SK-N-SH treated with all-trans-retinoic acid at 6 μM for 48 hours (cell line): ENCODE data around the gene FBLN5.
A peak's percentile ranks its signal among the peaks of the same experiment; 100 is the strongest.

Experiments used
- ATAC-seq: fragments of 200-7000 bp; cut with Tn5 transposase; 3 replicates; pipeline ENCODE4 v1.9.1; 2020; ENCODE audit warnings: mild to moderate bottlenecking, moderate library complexity
- BACH2 ChIP-seq: fragments of 250-450 bp; sonication (Bioruptor Pico); IDR thresholded peaks from 2 replicates; pipeline ENCODE4 v1.9.0; 2021; ENCODE audit warnings: mild to moderate bottlenecking, borderline replicate concordance
- CREB5 ChIP-seq: fragments of 250-450 bp; sonication (Bioruptor Pico); IDR thresholded peaks from 2 replicates; pipeline ENCODE4 v1.5.1; 2020; ENCODE audit warnings: low read depth, mild to moderate bottlenecking, moderate library complexity
- CSDC2 ChIP-seq: fragments of 250-450 bp; sonication (Bioruptor Pico); IDR thresholded peaks from 2 replicates; pipeline ENCODE4 v1.5.0; 2020; ENCODE audit warnings: mild to moderate bottlenecking, moderate library complexity
- CSRNP3 ChIP-seq: fragments of 250-450 bp; sonication (Bioruptor Pico); IDR thresholded peaks from 2 replicates; pipeline ENCODE4 v1.5.1; 2021; ENCODE audit warnings: mild to moderate bottlenecking, moderate library complexity
- ESRRG ChIP-seq: fragments of 250-450 bp; sonication (Bioruptor Pico); IDR thresholded peaks from 2 replicates; pipeline ENCODE4 v1.6.1; 2021; ENCODE audit warnings: mild to moderate bottlenecking
- GLIS3 ChIP-seq: fragments of 250-450 bp; sonication (Bioruptor Pico); IDR thresholded peaks from 2 replicates; pipeline ENCODE4 v1.5.0; 2020; ENCODE audit warnings: mild to moderate bottlenecking, moderate library complexity
- ISL1 ChIP-seq: fragments of 250-450 bp; sonication (Bioruptor Pico); IDR thresholded peaks from 2 replicates; pipeline ENCODE4 v2.1.2; 2022; ENCODE audit warnings: mild to moderate bottlenecking, moderate library complexity
- OSR1 ChIP-seq: fragments of 250-450 bp; sonication (Bioruptor Pico); IDR thresholded peaks from 2 replicates; pipeline ENCODE4 v1.8.0; 2022; ENCODE audit warnings: moderate library complexity, mild to moderate bottlenecking, inconsistent platforms
- PATZ1 ChIP-seq: fragments of 250-450 bp; sonication (Bioruptor Pico); IDR thresholded peaks from 2 replicates; pipeline ENCODE4 v1.8.0; 2020; ENCODE audit warnings: mild to moderate bottlenecking, moderate library complexity, borderline replicate concordance
- POU6F1 ChIP-seq: fragments of 250-450 bp; sonication (Bioruptor Pico); IDR thresholded peaks from 2 replicates; pipeline ENCODE4 v1.8.0; 2021; ENCODE audit warnings: low read depth, mild to moderate bottlenecking, moderate library complexity, borderline replicate concordance
- PPARA ChIP-seq: fragments of 250-450 bp; sonication (Bioruptor Pico); IDR thresholded peaks from 2 replicates; pipeline ENCODE4 v1.5.0; 2020; ENCODE audit warnings: mild to moderate bottlenecking, borderline replicate concordance
- RARB ChIP-seq: fragments of 250-450 bp; sonication (Bioruptor Pico); IDR thresholded peaks from 2 replicates; pipeline ENCODE4 v1.8.0; 2021; ENCODE audit warnings: mild to moderate bottlenecking, moderate library complexity
- SNAI2 ChIP-seq: fragments of 250-450 bp; sonication (Bioruptor Pico); IDR thresholded peaks from 2 replicates; pipeline ENCODE4 v1.5.0; 2020; ENCODE audit warnings: mild to moderate bottlenecking, moderate library complexity
- TCF4 ChIP-seq: fragments of 250-450 bp; sonication (Bioruptor Pico); IDR thresholded peaks from 2 replicates; pipeline ENCODE4 v1.8.0; 2021; ENCODE audit warnings: mild to moderate bottlenecking, moderate library complexity, borderline replicate concordance
- TOX ChIP-seq: fragments of 250-450 bp; sonication (Bioruptor Pico); IDR thresholded peaks from 2 replicates; pipeline ENCODE4 v1.8.0; 2021; ENCODE audit warnings: mild to moderate bottlenecking, moderate library complexity, borderline replicate concordance
- TSHZ2 ChIP-seq: fragments of 250-450 bp; sonication (Bioruptor Pico); IDR thresholded peaks from 2 replicates; pipeline ENCODE4 v1.5.0; 2020; ENCODE audit warnings: mild to moderate bottlenecking, moderate library complexity
- ZC3H10 ChIP-seq: fragments of 250-450 bp; sonication (Bioruptor Pico); IDR thresholded peaks from 2 replicates; pipeline ENCODE4 v1.5.1; 2021; ENCODE audit warnings: mild to moderate bottlenecking, moderate library complexity
- ZFP3 ChIP-seq: fragments of 250-450 bp; sonication (Bioruptor Pico); IDR thresholded peaks from 2 replicates; pipeline ENCODE4 v1.5.0; 2020; ENCODE audit warnings: mild to moderate bottlenecking, moderate library complexity
- ZFP30 ChIP-seq: fragments of 450-650 bp; formaldehyde crosslinking; IDR thresholded peaks from 2 replicates; pipeline ENCODE4 v1.5.0; 2022; ENCODE audit warnings: mild to moderate bottlenecking, moderate library complexity
- ZNF565 ChIP-seq: fragments of 450-650 bp; formaldehyde crosslinking; conservative IDR thresholded peaks from 2 replicates; pipeline ENCODE4 v1.5.0; 2020; ENCODE audit warnings: low read depth, mild to moderate bottlenecking, moderate library complexity
- ZNF70 ChIP-seq: fragments of 450-650 bp; formaldehyde crosslinking; IDR thresholded peaks from 2 replicates; pipeline ENCODE4 v1.5.0; 2020; ENCODE audit warnings: mild to moderate bottlenecking, moderate library complexity
- ZNF8 ChIP-seq: fragments of 450-650 bp; formaldehyde crosslinking; IDR thresholded peaks from 2 replicates; pipeline ENCODE4 v1.5.0; 2020; ENCODE audit warnings: mild to moderate bottlenecking, moderate library complexity

FBLN5 gene

GRCh38 chr14:91866511-91867295, 80.8 kb downstream of the FBLN5 start:
- no peak for TF ChIP-seq PPARA
- no peak for TF ChIP-seq CSRNP3
- TF ChIP-seq RARB (CRISPR knock-in tag), result no peak
- TF ChIP-seq BACH2, result no peak
- no peak for TF ChIP-seq TCF4 (CRISPR knock-in tag)
- TF ChIP-seq PATZ1 (CRISPR knock-in tag), result no peak
- TF ChIP-seq ZNF70 (CRISPR knock-in tag), result no peak
- TF ChIP-seq ZFP3, result no peak
- no peak for TF ChIP-seq ZNF565 (CRISPR knock-in tag)
- TF ChIP-seq SNAI2 (CRISPR knock-in tag), result no peak
- no peak for TF ChIP-seq ESRRG (CRISPR knock-in tag)
- ATAC-seq, result peak; percentile 16; the same call in 2 of the 3 replicates

- TF ChIP-seq TOX (CRISPR knock-in tag), result no peak
- no peak for TF ChIP-seq TCF4 (CRISPR knock-in tag)
- no peak for TF ChIP-seq ISL1 (CRISPR knock-in tag)
- no peak for TF ChIP-seq ZFP30
- TF ChIP-seq TSHZ2 (CRISPR knock-in tag), result no peak
- ATAC-seq, result no peak
These were observed 81.4 kb downstream of the FBLN5 start for GRCh38 chr14:91866061-91866460.

GRCh38 chr14:91862417-91862816, 85.1 kb downstream of the FBLN5 start:
- ATAC-seq, result no peak
- TF ChIP-seq TOX (CRISPR knock-in tag) (no peak), ZC3H10 (no peak), SNAI2 (CRISPR knock-in tag) (no peak)

- no peak for ATAC-seq
- no peak for TF ChIP-seq CREB5 (CRISPR knock-in tag)
- no peak for TF ChIP-seq GLIS3 (CRISPR knock-in tag)
- no peak for TF ChIP-seq TSHZ2 (CRISPR knock-in tag)
- TF ChIP-seq TOX (CRISPR knock-in tag), result no peak
- no peak for TF ChIP-seq BACH2
- no peak for TF ChIP-seq ZNF565 (CRISPR knock-in tag)
- no peak for TF ChIP-seq ZNF8
- TF ChIP-seq ZFP30, result no peak
- no peak for TF ChIP-seq CSRNP3
- no peak for TF ChIP-seq ZNF70 (CRISPR knock-in tag)
- no peak for TF ChIP-seq SNAI2 (CRISPR knock-in tag)
- no peak for TF ChIP-seq OSR1
- no peak for TF ChIP-seq ISL1 (CRISPR knock-in tag)
- no peak for TF ChIP-seq POU6F1 (CRISPR knock-in tag)
- no peak for TF ChIP-seq CSDC2 (CRISPR knock-in tag)
These were observed 86.4 kb downstream of the FBLN5 start for GRCh38 chr14:91861091-91861490.
